T-helper 1 cell treated with Interleukin-12 subunit alpha and Interleukin-12 subunit beta and Interleukin-4 antibody, amounts not matched to agents 30 μg/mL and 1 μg/mL, for 36 hours (primary cell): ENCODE measurements around the gene CD70.
A peak's percentile ranks its signal among the peaks of the same experiment; 100 is the strongest.
"Not testable (repeated sequence)": the region's sequence is repeated elsewhere in the genome, so short reads cannot be mapped to it uniquely, and the experiment has no call there.

Experiments used
- H3K27ac Mint-ChIP-seq: one replicate; pipeline ENCODE4 v1.8.0; 2021; ENCODE audit warnings: mild to moderate bottlenecking, mixed read lengths
- H3K27me3 Mint-ChIP-seq: one replicate; pipeline ENCODE4 v1.8.0; 2021; ENCODE audit warnings: low read depth, mixed read lengths
- H3K36me3 Mint-ChIP-seq: one replicate; pipeline ENCODE4 v1.8.0; 2021; ENCODE audit warnings: low read depth, mixed read lengths
- H3K4me1 Mint-ChIP-seq: one replicate; pipeline ENCODE4 v1.8.0; 2021; ENCODE audit warnings: low read depth, mixed read lengths
- H3K4me3 Mint-ChIP-seq: one replicate; pipeline ENCODE4 v1.8.0; 2021; ENCODE audit warnings: mild to moderate bottlenecking, moderate library complexity, mixed read lengths
- H3K9me3 Mint-ChIP-seq: one replicate; pipeline ENCODE4 v1.8.0; 2021; ENCODE audit warnings: mixed read lengths

CD70 gene

GRCh38 chr19:6590827-6591319, at the start of gene CD70:
Gene CD70, minus strand, starts transcription at chr19:6591150. Its CDS starts 148 bp downstream, at chr19:6591002.
- Mint-ChIP-seq H3K9me3 (no peaks in the 10 kb centered on the region), H3K36me3 (peaks cover 30% of the 10 kb centered on the region), H3K27ac (peak within 1 kb of the TSS; percentile 85), H3K27me3 (peaks cover 38% of the 10 kb centered on the region), H3K4me3 (peak within 1 kb of the TSS; percentile 99), H3K4me1 (peaks cover 55% of the 10 kb centered on the region)

GRCh38 chr19:6640333-6640732, 49.4 kb upstream of the CD70 start:
- H3K4me3 Mint-ChIP-seq, H3K9me3 Mint-ChIP-seq, H3K27me3 Mint-ChIP-seq, H3K36me3 Mint-ChIP-seq, H3K27ac Mint-ChIP-seq: not testable (repeated sequence)
- H3K4me1 Mint-ChIP-seq: peaks cover 34% of the 10 kb centered on the region

GRCh38 chr19:6639439-6639838, 48.5 kb upstream of the CD70 start:
- H3K4me1 Mint-ChIP-seq: peaks cover 34% of the 10 kb centered on the region
- peaks cover 1% of the 10 kb centered on the region for H3K9me3 Mint-ChIP-seq
- no peak overlapping the region for H3K4me3 Mint-ChIP-seq
- no peak overlapping the region for H3K27ac Mint-ChIP-seq
- H3K36me3 Mint-ChIP-seq: no peaks in the 10 kb centered on the region
- H3K27me3 Mint-ChIP-seq: peaks cover 3% of the 10 kb centered on the region

- not testable (repeated sequence) for H3K9me3 Mint-ChIP-seq, H3K27ac Mint-ChIP-seq, H3K4me3 Mint-ChIP-seq, H3K27me3 Mint-ChIP-seq, H3K36me3 Mint-ChIP-seq
- peaks cover 27% of the 10 kb centered on the region for H3K4me1 Mint-ChIP-seq
Observed at GRCh38 chr19:6633456-6633813, 42.5 kb upstream of the CD70 start.

GRCh38 chr19:6632747-6633455, 42.0 kb upstream of the CD70 start:
- peaks cover 23% of the 10 kb centered on the region for H3K4me1 Mint-ChIP-seq
- not testable (repeated sequence) for H3K36me3 Mint-ChIP-seq, H3K9me3 Mint-ChIP-seq, H3K27ac Mint-ChIP-seq, H3K4me3 Mint-ChIP-seq, H3K27me3 Mint-ChIP-seq

GRCh38 chr19:6632002-6632621, 41.2 kb upstream of the CD70 start:
- H3K27ac Mint-ChIP-seq: no peak overlapping the region
- H3K4me3 Mint-ChIP-seq: no peak overlapping the region
- no peaks in the 10 kb centered on the region for H3K36me3 Mint-ChIP-seq
- peaks cover 23% of the 10 kb centered on the region for H3K4me1 Mint-ChIP-seq
- peaks cover 10% of the 10 kb centered on the region for H3K27me3 Mint-ChIP-seq
- peaks cover 10% of the 10 kb centered on the region for H3K9me3 Mint-ChIP-seq

GRCh38 chr19:6626764-6627163, 35.8 kb upstream of the CD70 start:
- H3K27me3 Mint-ChIP-seq: peaks cover 28% of the 10 kb centered on the region
- peaks cover 3% of the 10 kb centered on the region for H3K36me3 Mint-ChIP-seq
- H3K9me3 Mint-ChIP-seq: peaks cover 18% of the 10 kb centered on the region
- H3K4me3 Mint-ChIP-seq: no peak overlapping the region
- H3K4me1 Mint-ChIP-seq: peaks cover 6% of the 10 kb centered on the region
- no peak overlapping the region for H3K27ac Mint-ChIP-seq

GRCh38 chr19:6617374-6617773, 26.4 kb upstream of the CD70 start:
- Mint-ChIP-seq H3K4me3 (no peak overlapping the region), H3K27me3 (peaks cover 28% of the 10 kb centered on the region)

GRCh38 chr19:6616011-6616410, 25.1 kb upstream of the CD70 start:
- H3K9me3 Mint-ChIP-seq: peaks cover 25% of the 10 kb centered on the region
- peaks cover 35% of the 10 kb centered on the region for H3K27me3 Mint-ChIP-seq
- H3K4me1 Mint-ChIP-seq: peaks cover 10% of the 10 kb centered on the region
- peak overlapping the region; percentile 50 for H3K27ac Mint-ChIP-seq
- H3K36me3 Mint-ChIP-seq: peaks cover 12% of the 10 kb centered on the region
- no peak overlapping the region for H3K4me3 Mint-ChIP-seq

More at GRCh38 chr19:6617374-6617773, 26.4 kb upstream of the CD70 start:
- Mint-ChIP-seq H3K4me1 (peaks cover 9% of the 10 kb centered on the region), H3K27ac (no peak overlapping the region), H3K9me3 (peaks cover 25% of the 10 kb centered on the region), H3K36me3 (peaks cover 12% of the 10 kb centered on the region)

- H3K36me3 Mint-ChIP-seq: peaks cover 12% of the 10 kb centered on the region
- peaks cover 10% of the 10 kb centered on the region for H3K4me1 Mint-ChIP-seq
- no peak overlapping the region for H3K4me3 Mint-ChIP-seq
- H3K9me3 Mint-ChIP-seq: peaks cover 13% of the 10 kb centered on the region
- peak overlapping the region; percentile 15 for H3K27ac Mint-ChIP-seq
- peaks cover 31% of the 10 kb centered on the region for H3K27me3 Mint-ChIP-seq
Observed at GRCh38 chr19:6613711-6614110, 22.8 kb upstream of the CD70 start.

GRCh38 chr19:6610934-6611852, 20.2 kb upstream of the CD70 start:
- Mint-ChIP-seq H3K27me3 (peaks cover 31% of the 10 kb centered on the region), H3K4me3 (no peak overlapping the region), H3K36me3 (peaks cover 4% of the 10 kb centered on the region), H3K4me1 (peaks cover 8% of the 10 kb centered on the region), H3K27ac (no peak overlapping the region), H3K9me3 (no peaks in the 10 kb centered on the region)

- Mint-ChIP-seq H3K9me3 (no peaks in the 10 kb centered on the region), H3K4me3 (no peak overlapping the region), H3K27ac (no peak overlapping the region), H3K27me3 (peaks cover 31% of the 10 kb centered on the region), H3K36me3 (no peaks in the 10 kb centered on the region), H3K4me1 (peaks cover 4% of the 10 kb centered on the region)
Observed at GRCh38 chr19:6608940-6609339, 18.0 kb upstream of the CD70 start.

GRCh38 chr19:6608146-6608545, 17.2 kb upstream of the CD70 start:
- not testable (repeated sequence) for H3K27ac Mint-ChIP-seq, H3K36me3 Mint-ChIP-seq, H3K4me3 Mint-ChIP-seq, H3K9me3 Mint-ChIP-seq, H3K4me1 Mint-ChIP-seq
- peaks cover 31% of the 10 kb centered on the region for H3K27me3 Mint-ChIP-seq

- not testable (repeated sequence) for H3K4me3 Mint-ChIP-seq, H3K9me3 Mint-ChIP-seq, H3K27ac Mint-ChIP-seq, H3K36me3 Mint-ChIP-seq, H3K4me1 Mint-ChIP-seq
- peaks cover 23% of the 10 kb centered on the region for H3K27me3 Mint-ChIP-seq
Observed at GRCh38 chr19:6606276-6607070, 15.5 kb upstream of the CD70 start.
